Testis (tissue), 2 donors: Measurements from ENCODE around the gene TATDN2.

Experiments
- CTCF ChIP-seq, 3 experiments: fragments of 450-650 bp in 2 of 3; fragments of 200-600 bp in 1 of 3; sonication (generic) in 1 of 3; IDR thresholded peaks; one replicate each; pipeline ENCODE4 v1.5.1; 2016 to 2019; ENCODE audit warnings: antibody characterized with exemption in 3 of 3, mild to moderate bottlenecking in 2 of 3, moderate library complexity in 1 of 3
- POLR2A ChIP-seq: fragments of 450-650 bp; IDR thresholded peaks from one replicate; pipeline ENCODE4 v1.6.1; 2017; ENCODE audit warnings: antibody characterized with exemption, mild to moderate bottlenecking, moderate library complexity

GRCh38 chr3:10285272-10286132, 37.2 kb downstream of the TATDN2 start:
- TF ChIP-seq CTCF (IDR thresholded peaks at IDR 0.05) (no peak), POLR2A (no peak)
